Smooth muscle cell of the umbilical artery (primary cell): ENCODE results near the gene OR51T1. TPM values are rescaled to one million over a fixed set of nuclear protein-coding genes. Genes with fewer than 3 reads are reported as not detected.

ENCODE experiments used
- total RNA-seq: library from RNA; depleted of rRNA; stranded (reverse); fragments of >200 nt; gene quantifications from 2 replicates; pipeline ENCODE4 v1.2.3, GENCODE V29; 2014

Gene OR51T1
- total RNA-seq: not detected in 2 replicates

GRCh38 chr11:4881860-4882500 is at the start of gene OR51T1:
TSS of gene OR51T1 (plus strand) at chr11:4881900. CDS start at chr11:4881900, 0 bp downstream.

GRCh38 chr11:4848908-4849532 is 32.7 kb upstream of the OR51T1 start, which contains the start of gene OR51S1:
TSS of gene OR51S1 (minus strand) at chr11:4849208. CDS start at chr11:4849208, 0 bp downstream.

GRCh38 chr11:4903484-4903883 is 21.8 kb downstream of the OR51T1 start, which contains the start of gene OR51A7:
TSS of gene OR51A7 (plus strand) at chr11:4903783. CDS start at chr11:4907370, 3,587 bp downstream.

GRCh38 chr11:4919250-4919649 is 37.5 kb downstream of the OR51T1 start, which contains the start of gene OR51G2:
TSS of gene OR51G2 (minus strand) at chr11:4919350. CDS start at chr11:4915663, 3,687 bp downstream.

GRCh38 chr11:4924239-4924638 is 42.5 kb downstream of the OR51T1 start, which contains the start of gene OR51G1:
TSS of gene OR51G1 (minus strand) at chr11:4924339. CDS start at chr11:4924339, 0 bp downstream.

Other genes starting within 250 kb of the OR51T1 start
- gene OR51D1, start 244.4 kb upstream of the OR51T1 start, total RNA-seq: not detected in 2 replicates
- under 0.01 TPM in 1 of 2 replicates, not detected in the other for gene OR51E1, start 237.9 kb upstream of the OR51T1 start, total RNA-seq
- 0.59 and 1.8 TPM in 2 replicates for gene OR51E2, start 184.0 kb upstream of the OR51T1 start, total RNA-seq
- not detected in 2 replicates for gene MMP26, start 177.1 kb upstream of the OR51T1 start, total RNA-seq
- not detected in 2 replicates for gene OR51F1, start 112.0 kb upstream of the OR51T1 start, total RNA-seq
- not detected in 2 replicates for gene OR52R1, start 77.5 kb upstream of the OR51T1 start, total RNA-seq
- not detected in 2 replicates for gene OR51F2, start 60.6 kb upstream of the OR51T1 start, total RNA-seq
- gene OR51S1, start 32.7 kb upstream of the OR51T1 start, total RNA-seq: not detected in 2 replicates
- gene OR51A7, start 21.9 kb downstream of the OR51T1 start, total RNA-seq: not detected in 2 replicates
- not detected in 2 replicates for gene OR51G2, start 37.5 kb downstream of the OR51T1 start, total RNA-seq
- gene OR51G1, start 42.4 kb downstream of the OR51T1 start, total RNA-seq: not detected in 2 replicates
- gene OR51A4, start 65.7 kb downstream of the OR51T1 start, total RNA-seq: not detected in 2 replicates
- not detected in 2 replicates for gene OR51A2, start 73.8 kb downstream of the OR51T1 start, total RNA-seq
- not detected in 2 replicates for gene OR51L1, start 113.0 kb downstream of the OR51T1 start, total RNA-seq
- 0.30 TPM in 1 of 2 replicates, not detected in the other for gene OR52J3, start 164.6 kb downstream of the OR51T1 start, total RNA-seq
- not detected in 2 replicates for gene OR52E2, start 177.7 kb downstream of the OR51T1 start, total RNA-seq
- not detected in 2 replicates for gene OR52E1, start 187.7 kb downstream of the OR51T1 start, total RNA-seq